Gastroesophageal sphincter (tissue), 4 donors: ENCODE results near the gene RNF25. TPM values are rescaled to one million over a fixed set of nuclear protein-coding genes. Genes with fewer than 3 reads are reported as not detected.

Source experiments
- ATAC-seq: fragments of 150-250 bp; one replicate; pipeline ENCODE4 v1.9.1; 2016; ENCODE audit warnings: mild to moderate bottlenecking, moderate library complexity
- H3K27ac ChIP-seq, 4 donors: fragments of 200-600 bp; sonication (generic) in 3 of 4; 1 replicate in 3 of 4; 2 replicates in 1 of 4; pipeline ENCODE4 v1.5.1; 2016 to 2019
- H3K27me3 ChIP-seq: fragments of 200-600 bp; sonication (generic); one replicate; pipeline ENCODE4 v1.5.1; 2019
- H3K36me3 ChIP-seq, 2 donors: fragments of 200-600 bp; sonication (generic); one replicate each; pipeline ENCODE4 v1.5.1; 2019; ENCODE audit warnings: control low read depth in 1 of 2
- H3K4me1 ChIP-seq, 3 donors: fragments of 200-600 bp; sonication (generic); 1 replicate in 2 of 3; 2 replicates in 1 of 3; pipeline ENCODE4 v1.5.1; 2016 to 2019; ENCODE audit warnings: control low read depth in 2 of 3
- H3K4me3 ChIP-seq, 2 donors: fragments of 200-600 bp; sonication (generic); one replicate each; pipeline ENCODE4 v1.5.1; 2019; ENCODE audit warnings: mild to moderate bottlenecking in 1 of 2, moderate library complexity in 1 of 2
- H3K9me3 ChIP-seq, 3 donors: fragments of 200-600 bp; sonication (generic); one replicate each; pipeline ENCODE4 v1.5.1; 2017 to 2019; ENCODE audit warnings: control low read depth in 2 of 3
- EP300 ChIP-seq: sonication (generic); formaldehyde crosslinking; IDR thresholded peaks from one replicate; pipeline ENCODE4 v1.6.1; 2017; ENCODE audit warnings: antibody characterized with exemption, mild to moderate bottlenecking
- POLR2A ChIP-seq, 2 donors: fragments of 450-650 bp; IDR thresholded peaks; one replicate each; pipeline ENCODE4 v1.6.1; 2017; ENCODE audit warnings: antibody characterized with exemption in 2 of 2, mild to moderate bottlenecking in 2 of 2, moderate library complexity in 1 of 2
- POLR2AphosphoS5 ChIP-seq: sonication (generic); formaldehyde crosslinking; IDR thresholded peaks from one replicate; pipeline ENCODE4 v1.6.1; 2017; ENCODE audit warnings: antibody characterized with exemption
- WGBS, 2 donors: methylation state at CpG; one replicate each; pipeline ENCODE4 v1.1.5; 2018; ENCODE audit warnings: low coverage in 1 of 2; 5-methylcytosine and 5-hydroxymethylcytosine counted together
- total RNA-seq, 4 donors: library from RNA; depleted of rRNA; stranded (reverse); fragments of >200 nt; gene quantifications; one replicate each; pipeline ENCODE4 v1.1.0, GENCODE V29; 2016
- TF ChIP-seq, protein P1 (sequence below), 4 experiments: fragments of 200-600 bp in 2 of 4; fragments of 450-650 bp in 2 of 4; sonication (generic) in 1 of 4; IDR thresholded peaks; one replicate each; pipeline ENCODE4 v1.5.1; 2017 to 2019; ENCODE audit warnings: antibody characterized with exemption in 4 of 4, mild to moderate bottlenecking in 2 of 4, moderate library complexity in 2 of 4

Gene RNF25, protein sequence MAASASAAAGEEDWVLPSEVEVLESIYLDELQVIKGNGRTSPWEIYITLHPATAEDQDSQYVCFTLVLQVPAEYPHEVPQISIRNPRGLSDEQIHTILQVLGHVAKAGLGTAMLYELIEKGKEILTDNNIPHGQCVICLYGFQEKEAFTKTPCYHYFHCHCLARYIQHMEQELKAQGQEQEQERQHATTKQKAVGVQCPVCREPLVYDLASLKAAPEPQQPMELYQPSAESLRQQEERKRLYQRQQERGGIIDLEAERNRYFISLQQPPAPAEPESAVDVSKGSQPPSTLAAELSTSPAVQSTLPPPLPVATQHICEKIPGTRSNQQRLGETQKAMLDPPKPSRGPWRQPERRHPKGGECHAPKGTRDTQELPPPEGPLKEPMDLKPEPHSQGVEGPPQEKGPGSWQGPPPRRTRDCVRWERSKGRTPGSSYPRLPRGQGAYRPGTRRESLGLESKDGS
- 10 to 100 TPM; 16.3 to 24.6 (median 17.7) TPM for total RNA-seq

DNA sequence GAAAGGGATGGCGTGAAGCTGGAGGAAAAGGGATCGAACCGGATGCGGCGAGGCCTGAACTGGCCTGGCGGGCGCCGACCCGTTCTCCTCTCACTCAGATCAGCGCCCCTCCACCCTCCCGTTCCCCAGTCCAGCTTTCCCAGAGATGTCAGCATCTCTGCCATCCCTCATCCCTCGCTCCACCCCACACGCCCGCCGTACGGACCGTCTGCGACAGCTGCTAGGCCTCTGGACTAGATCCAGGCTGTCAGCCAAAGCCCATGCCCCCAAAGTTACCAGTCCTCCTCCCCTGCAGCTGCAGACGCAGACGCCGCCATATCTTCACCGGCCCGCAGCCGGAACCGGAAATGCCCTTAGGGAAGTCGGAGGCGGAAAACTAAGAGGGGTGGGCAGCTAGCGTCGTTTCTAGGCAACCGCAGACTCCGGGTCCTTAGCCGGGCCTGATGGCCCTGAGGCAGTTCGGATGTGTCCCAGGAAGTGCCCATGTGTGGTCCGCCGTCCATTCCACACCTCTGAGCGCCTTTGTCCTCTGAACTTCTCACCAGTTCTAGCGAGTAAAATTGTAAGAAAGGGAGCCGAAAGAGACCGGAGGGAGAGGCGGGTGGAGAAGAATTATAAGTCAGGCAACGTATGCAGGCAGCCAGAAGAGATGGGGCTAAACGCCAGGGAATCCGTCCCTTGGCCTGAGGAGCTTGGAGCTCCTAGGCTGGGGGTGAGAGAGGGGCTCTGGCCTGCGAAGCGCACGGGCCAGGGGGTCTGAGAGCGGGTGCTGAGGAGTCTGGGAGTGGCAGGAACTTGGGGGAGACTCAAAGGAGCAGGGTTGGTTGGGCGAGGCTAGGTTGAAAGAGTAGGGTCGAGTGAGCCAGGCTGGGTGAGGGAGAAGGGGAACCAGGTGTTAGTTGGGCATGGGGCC lies at the start of gene RNF25, which contains the start of gene STK36:
RNF25 (minus strand) TSS at position 349 of the 913 bp plus-strand sequence; CDS start at position 317, 32 bp downstream.
STK36 (plus strand) TSS at position 433 of the 913 bp plus-strand sequence. CDS start 744 bp downstream, outside the sequence.
- Histone ChIP-seq H3K27ac (peak within 1 kb of the TSS; percentile 48 to 89 (median 80)), H3K9me3 (no peaks in the 10 kb centered on the region), H3K36me3 (peaks cover 0 to 44% of the 10 kb centered on the region in 2 donors), H3K4me3 (peak within 1 kb of the TSS; percentile 82 to 89), H3K4me1 (peaks cover 0 to 27% (median 4%) of the 10 kb centered on the region in 3 donors), H3K27me3 (no peaks in the 10 kb centered on the region)
- peak; percentile 96 for ATAC-seq
- TF ChIP-seq, protein P1, sequence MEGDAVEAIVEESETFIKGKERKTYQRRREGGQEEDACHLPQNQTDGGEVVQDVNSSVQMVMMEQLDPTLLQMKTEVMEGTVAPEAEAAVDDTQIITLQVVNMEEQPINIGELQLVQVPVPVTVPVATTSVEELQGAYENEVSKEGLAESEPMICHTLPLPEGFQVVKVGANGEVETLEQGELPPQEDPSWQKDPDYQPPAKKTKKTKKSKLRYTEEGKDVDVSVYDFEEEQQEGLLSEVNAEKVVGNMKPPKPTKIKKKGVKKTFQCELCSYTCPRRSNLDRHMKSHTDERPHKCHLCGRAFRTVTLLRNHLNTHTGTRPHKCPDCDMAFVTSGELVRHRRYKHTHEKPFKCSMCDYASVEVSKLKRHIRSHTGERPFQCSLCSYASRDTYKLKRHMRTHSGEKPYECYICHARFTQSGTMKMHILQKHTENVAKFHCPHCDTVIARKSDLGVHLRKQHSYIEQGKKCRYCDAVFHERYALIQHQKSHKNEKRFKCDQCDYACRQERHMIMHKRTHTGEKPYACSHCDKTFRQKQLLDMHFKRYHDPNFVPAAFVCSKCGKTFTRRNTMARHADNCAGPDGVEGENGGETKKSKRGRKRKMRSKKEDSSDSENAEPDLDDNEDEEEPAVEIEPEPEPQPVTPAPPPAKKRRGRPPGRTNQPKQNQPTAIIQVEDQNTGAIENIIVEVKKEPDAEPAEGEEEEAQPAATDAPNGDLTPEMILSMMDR (IDR thresholded peaks at IDR 0.05): peak in 1 of 4 experiments; percentile 20
- TF ChIP-seq POLR2A (IDR thresholded peaks at IDR 0.05): peak; percentile 77 to 82
- TF ChIP-seq EP300: no peak
- peak; percentile 95 for TF ChIP-seq POLR2AphosphoS5
- 0 to 1% methylated on average over 23 to 36 of the region's 49 CpGs for WGBS, 2 donors

DNA sequence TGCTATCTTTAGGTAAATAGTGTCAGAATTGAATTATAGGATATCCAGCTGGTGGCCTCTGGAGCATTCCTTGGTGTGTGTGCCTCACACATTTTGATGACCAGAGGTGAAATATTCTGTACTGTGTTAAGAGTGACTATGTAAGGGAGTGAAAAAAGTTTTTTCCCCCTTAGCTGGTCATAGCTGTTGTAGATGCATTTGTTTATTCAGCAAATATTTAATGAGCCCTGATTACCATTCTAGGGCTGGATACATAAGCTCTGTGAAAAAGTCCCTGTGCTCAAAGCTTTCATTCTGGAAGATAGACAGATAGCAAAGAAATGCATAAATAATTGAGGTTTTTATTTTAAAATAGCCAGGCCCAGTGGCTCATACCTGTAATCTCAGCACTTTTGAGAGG lies 49.7 kb upstream of the RNF25 start:
- H3K36me3 ChIP-seq: peaks cover 0 to 14% of the 10 kb centered on the region in 2 donors
- peaks cover 0 to 11% (median 0%) of the 10 kb centered on the region in 3 donors for H3K9me3 ChIP-seq
- no peak for ATAC-seq
- H3K27me3 ChIP-seq: no peaks in the 10 kb centered on the region
- no peak overlapping the region for H3K4me3 ChIP-seq
- no peak for TF ChIP-seq POLR2AphosphoS5
- no peak for TF ChIP-seq POLR2A (IDR thresholded peaks at IDR 0.05)
- TF ChIP-seq, protein P1 (IDR thresholded peaks at IDR 0.05): no peak
- no peak for TF ChIP-seq EP300
- H3K4me1 ChIP-seq: peaks cover 0 to 13% (median 4%) of the 10 kb centered on the region in 3 donors
- no peak overlapping the region for H3K27ac ChIP-seq

DNA sequence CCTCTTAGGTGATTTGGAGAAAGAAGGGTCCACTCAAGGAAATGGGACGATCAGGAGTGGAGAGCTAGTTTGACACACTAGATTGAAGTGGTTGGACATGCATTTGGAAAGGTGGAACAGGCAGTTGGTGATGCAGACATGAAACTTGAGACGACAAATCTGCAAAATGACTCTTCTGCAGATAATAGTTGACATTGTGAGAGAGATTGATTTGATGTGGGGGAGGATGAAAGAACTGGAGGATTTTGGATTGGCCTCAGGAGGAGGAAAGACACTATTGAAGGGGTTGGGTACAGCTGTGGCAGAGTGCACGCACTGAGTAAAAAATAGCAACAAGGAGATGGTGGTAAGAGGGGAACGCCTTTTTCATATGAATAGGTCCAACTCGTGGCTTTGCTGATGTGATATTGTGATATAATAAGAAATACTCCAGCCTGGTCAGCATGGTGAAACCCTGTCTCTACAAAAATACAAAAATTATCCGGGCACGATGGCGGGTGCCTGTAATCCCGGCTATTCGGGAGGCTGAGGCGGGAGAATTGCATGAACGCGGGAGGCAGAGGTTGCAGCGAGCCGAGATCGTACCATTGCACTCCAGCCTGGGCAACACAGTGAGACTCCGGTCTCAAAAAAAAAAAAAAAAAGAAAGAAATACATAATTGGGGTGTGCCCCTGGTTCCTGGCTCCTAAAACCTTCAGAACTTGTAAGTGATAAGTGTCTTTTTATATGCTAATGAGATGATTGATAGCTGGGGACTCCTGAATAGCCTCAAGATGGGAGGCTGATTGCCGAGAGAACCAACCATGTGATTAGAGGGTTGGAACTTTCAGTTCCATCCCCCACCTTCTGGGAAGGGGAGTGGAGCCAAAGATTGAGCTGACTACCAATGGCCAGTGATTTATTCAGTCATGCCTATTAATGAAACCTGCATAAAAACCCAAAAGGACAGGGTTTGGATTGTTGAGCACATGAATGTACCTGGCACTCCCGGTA lies 48.5 kb upstream of the RNF25 start:
- Histone ChIP-seq H3K4me1 (peaks cover 0 to 13% (median 4%) of the 10 kb centered on the region in 3 donors), H3K9me3 (no peaks in the 10 kb centered on the region), H3K27me3 (no peaks in the 10 kb centered on the region), H3K36me3 (peaks cover 0 to 19% of the 10 kb centered on the region in 2 donors), H3K27ac (no peak overlapping the region), H3K4me3 (no peak overlapping the region)
- 89 to 90% methylated on average over 7 to 18 of the region's 19 CpGs for WGBS, 2 donors
- no peak for TF ChIP-seq POLR2AphosphoS5
- TF ChIP-seq, protein P1 (IDR thresholded peaks at IDR 0.05): no peak
- TF ChIP-seq EP300: no peak
- TF ChIP-seq POLR2A (IDR thresholded peaks at IDR 0.05): no peak
- no peak for ATAC-seq

DNA sequence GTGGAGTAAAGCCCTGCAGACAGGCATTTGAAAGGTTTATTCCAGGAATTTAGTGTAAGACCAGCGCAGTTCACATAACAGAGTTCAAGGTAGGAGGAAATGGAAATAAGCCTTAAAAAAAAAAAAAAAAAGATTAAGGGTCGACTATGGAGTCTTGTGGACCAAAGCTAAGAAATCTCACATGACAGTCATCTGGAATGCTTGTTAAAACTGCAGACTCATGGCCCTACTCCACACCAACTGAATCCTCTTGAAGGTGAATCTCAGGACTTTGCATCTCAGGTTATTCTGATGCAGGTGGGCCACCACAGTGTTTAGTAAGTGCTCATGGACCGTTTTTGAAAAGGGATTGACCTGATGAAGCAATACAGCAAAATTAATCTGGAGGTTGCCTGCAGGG lies 47.7 kb upstream of the RNF25 start:
- 80 to 82% methylated on average over 3 of the region's 3 CpGs for WGBS, 2 donors
- H3K4me3 ChIP-seq: no peak overlapping the region
- H3K4me1 ChIP-seq: peaks cover 0 to 13% (median 4%) of the 10 kb centered on the region in 3 donors
- no peak for ATAC-seq
- no peaks in the 10 kb centered on the region for H3K9me3 ChIP-seq
- no peak overlapping the region for H3K27ac ChIP-seq
- no peaks in the 10 kb centered on the region for H3K27me3 ChIP-seq
- peaks cover 0 to 19% of the 10 kb centered on the region in 2 donors for H3K36me3 ChIP-seq
- TF ChIP-seq EP300 (no peak), POLR2AphosphoS5 (no peak), POLR2A (IDR thresholded peaks at IDR 0.05) (no peak)
- TF ChIP-seq, protein P1 (IDR thresholded peaks at IDR 0.05): no peak
